ENCODE measurements around the gene PRR3. TPM values are rescaled to one million over a fixed set of nuclear protein-coding genes. Genes with fewer than 3 reads are reported as not detected.

PRR3 gene
- total RNA-seq, 1 experiment from 2014 or later: 13.1 TPM

DNA sequence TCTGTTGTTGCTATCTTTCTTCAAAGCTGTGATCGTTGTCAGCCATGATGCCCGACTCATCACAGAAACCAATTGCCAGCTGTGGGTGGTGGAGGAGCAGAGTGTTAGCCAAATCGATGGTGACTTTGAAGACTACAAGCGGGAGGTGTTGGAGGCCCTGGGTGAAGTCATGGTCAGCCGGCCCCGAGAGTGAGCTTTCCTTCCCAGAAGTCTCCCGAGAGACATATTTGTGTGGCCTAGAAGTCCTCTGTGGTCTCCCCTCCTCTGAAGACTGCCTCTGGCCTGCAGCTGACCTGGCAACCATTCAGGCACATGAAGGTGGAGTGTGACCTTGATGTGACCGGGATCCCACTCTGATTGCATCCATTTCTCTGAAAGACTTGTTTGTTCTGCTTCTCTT lies 33.4 kb downstream of the PRR3 start (continued):
- TF ChIP-seq, protein P1, sequence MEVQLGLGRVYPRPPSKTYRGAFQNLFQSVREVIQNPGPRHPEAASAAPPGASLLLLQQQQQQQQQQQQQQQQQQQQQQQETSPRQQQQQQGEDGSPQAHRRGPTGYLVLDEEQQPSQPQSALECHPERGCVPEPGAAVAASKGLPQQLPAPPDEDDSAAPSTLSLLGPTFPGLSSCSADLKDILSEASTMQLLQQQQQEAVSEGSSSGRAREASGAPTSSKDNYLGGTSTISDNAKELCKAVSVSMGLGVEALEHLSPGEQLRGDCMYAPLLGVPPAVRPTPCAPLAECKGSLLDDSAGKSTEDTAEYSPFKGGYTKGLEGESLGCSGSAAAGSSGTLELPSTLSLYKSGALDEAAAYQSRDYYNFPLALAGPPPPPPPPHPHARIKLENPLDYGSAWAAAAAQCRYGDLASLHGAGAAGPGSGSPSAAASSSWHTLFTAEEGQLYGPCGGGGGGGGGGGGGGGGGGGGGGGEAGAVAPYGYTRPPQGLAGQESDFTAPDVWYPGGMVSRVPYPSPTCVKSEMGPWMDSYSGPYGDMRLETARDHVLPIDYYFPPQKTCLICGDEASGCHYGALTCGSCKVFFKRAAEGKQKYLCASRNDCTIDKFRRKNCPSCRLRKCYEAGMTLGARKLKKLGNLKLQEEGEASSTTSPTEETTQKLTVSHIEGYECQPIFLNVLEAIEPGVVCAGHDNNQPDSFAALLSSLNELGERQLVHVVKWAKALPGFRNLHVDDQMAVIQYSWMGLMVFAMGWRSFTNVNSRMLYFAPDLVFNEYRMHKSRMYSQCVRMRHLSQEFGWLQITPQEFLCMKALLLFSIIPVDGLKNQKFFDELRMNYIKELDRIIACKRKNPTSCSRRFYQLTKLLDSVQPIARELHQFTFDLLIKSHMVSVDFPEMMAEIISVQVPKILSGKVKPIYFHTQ (CRISPR knock-in tag; IDR thresholded peaks at IDR 0.05): no peak
- TF ChIP-seq ATF1 (CRISPR knock-in tag; IDR thresholded peaks at IDR 0.05) (no peak), ELF4 (CRISPR knock-in tag; IDR thresholded peaks at IDR 0.05; ENCODE audit: low read depth) (no peak), NR1H2 (CRISPR knock-in tag; IDR thresholded peaks at IDR 0.05) (no peak), NFE2L1 (CRISPR knock-in tag; IDR thresholded peaks at IDR 0.05) (no peak), ESRRA (CRISPR knock-in tag; IDR thresholded peaks at IDR 0.05; ENCODE audit: borderline replicate concordance) (no peak)
- TF ChIP-seq, protein P2, sequence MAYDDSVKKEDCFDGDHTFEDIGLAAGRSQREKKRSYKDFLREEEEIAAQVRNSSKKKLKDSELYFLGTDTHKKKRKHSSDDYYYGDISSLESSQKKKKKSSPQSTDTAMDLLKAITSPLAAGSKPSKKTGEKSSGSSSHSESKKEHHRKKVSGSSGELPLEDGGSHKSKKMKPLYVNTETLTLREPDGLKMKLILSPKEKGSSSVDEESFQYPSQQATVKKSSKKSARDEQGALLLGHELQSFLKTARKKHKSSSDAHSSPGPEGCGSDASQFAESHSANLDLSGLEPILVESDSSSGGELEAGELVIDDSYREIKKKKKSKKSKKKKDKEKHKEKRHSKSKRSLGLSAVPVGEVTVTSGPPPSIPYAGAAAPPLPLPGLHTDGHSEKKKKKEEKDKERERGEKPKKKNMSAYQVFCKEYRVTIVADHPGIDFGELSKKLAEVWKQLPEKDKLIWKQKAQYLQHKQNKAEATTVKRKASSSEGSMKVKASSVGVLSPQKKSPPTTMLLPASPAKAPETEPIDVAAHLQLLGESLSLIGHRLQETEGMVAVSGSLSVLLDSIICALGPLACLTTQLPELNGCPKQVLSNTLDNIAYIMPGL (CRISPR knock-in tag; IDR thresholded peaks at IDR 0.05): no peak
- TF ChIP-seq, protein P3, sequence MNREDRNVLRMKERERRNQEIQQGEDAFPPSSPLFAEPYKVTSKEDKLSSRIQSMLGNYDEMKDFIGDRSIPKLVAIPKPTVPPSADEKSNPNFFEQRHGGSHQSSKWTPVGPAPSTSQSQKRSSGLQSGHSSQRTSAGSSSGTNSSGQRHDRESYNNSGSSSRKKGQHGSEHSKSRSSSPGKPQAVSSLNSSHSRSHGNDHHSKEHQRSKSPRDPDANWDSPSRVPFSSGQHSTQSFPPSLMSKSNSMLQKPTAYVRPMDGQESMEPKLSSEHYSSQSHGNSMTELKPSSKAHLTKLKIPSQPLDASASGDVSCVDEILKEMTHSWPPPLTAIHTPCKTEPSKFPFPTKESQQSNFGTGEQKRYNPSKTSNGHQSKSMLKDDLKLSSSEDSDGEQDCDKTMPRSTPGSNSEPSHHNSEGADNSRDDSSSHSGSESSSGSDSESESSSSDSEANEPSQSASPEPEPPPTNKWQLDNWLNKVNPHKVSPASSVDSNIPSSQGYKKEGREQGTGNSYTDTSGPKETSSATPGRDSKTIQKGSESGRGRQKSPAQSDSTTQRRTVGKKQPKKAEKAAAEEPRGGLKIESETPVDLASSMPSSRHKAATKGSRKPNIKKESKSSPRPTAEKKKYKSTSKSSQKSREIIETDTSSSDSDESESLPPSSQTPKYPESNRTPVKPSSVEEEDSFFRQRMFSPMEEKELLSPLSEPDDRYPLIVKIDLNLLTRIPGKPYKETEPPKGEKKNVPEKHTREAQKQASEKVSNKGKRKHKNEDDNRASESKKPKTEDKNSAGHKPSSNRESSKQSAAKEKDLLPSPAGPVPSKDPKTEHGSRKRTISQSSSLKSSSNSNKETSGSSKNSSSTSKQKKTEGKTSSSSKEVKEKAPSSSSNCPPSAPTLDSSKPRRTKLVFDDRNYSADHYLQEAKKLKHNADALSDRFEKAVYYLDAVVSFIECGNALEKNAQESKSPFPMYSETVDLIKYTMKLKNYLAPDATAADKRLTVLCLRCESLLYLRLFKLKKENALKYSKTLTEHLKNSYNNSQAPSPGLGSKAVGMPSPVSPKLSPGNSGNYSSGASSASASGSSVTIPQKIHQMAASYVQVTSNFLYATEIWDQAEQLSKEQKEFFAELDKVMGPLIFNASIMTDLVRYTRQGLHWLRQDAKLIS (CRISPR knock-in tag; IDR thresholded peaks at IDR 0.05; ENCODE audit: borderline replicate concordance): no peak

DNA sequence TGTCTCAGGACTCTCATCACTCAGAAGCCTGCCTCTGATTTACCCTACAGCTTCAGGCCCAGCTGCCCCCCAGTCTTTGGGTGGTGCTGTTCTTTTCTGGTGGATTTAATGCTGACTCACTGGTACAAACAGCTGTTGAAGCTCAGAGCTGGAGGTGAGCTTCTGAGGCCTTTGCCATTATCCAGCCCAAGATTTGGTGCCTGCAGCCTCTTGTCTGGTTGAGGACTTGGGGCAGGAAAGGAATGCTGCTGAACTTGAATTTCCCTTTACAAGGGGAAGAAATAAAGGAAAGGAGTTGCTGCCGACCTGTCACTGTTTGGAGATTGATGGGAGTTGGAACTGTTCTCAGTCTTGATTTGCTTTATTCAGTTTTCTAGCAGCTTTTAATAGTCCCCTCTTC lies 33.9 kb downstream of the PRR3 start:
- no peaks in the 10 kb centered on the region for H3K27me3 Mint-ChIP-seq (ENCODE audit: low read depth)
- ChIA-PET CTCF (interaction anchor here (0.9 to 1.3 kb wide), 3 partner anchors 46 to 109 kb away, joined by 3 to 5 read pairs (median 4); no protein-coding TSS in a partner anchor), POLR2A (no interaction called here)
- DNase-seq (ENCODE audit: low spot score) (no peak), ATAC-seq (no peak)
- no peaks in the 10 kb centered on the region for H3K4me1 Mint-ChIP-seq
- no peaks in the 10 kb centered on the region for H3K9me3 Mint-ChIP-seq
- H3K4me3 Mint-ChIP-seq: no peak overlapping the region
- TF ChIP-seq CBFB (CRISPR knock-in tag; IDR thresholded peaks at IDR 0.05; ENCODE audit: low read depth) (no peak), JUN (CRISPR knock-in tag; IDR thresholded peaks at IDR 0.05) (no peak)
- TF ChIP-seq, protein P4, sequence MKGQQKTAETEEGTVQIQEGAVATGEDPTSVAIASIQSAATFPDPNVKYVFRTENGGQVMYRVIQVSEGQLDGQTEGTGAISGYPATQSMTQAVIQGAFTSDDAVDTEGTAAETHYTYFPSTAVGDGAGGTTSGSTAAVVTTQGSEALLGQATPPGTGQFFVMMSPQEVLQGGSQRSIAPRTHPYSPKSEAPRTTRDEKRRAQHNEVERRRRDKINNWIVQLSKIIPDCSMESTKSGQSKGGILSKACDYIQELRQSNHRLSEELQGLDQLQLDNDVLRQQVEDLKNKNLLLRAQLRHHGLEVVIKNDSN (CRISPR knock-in tag; IDR thresholded peaks at IDR 0.05): no peak
- TF ChIP-seq, protein P5, sequence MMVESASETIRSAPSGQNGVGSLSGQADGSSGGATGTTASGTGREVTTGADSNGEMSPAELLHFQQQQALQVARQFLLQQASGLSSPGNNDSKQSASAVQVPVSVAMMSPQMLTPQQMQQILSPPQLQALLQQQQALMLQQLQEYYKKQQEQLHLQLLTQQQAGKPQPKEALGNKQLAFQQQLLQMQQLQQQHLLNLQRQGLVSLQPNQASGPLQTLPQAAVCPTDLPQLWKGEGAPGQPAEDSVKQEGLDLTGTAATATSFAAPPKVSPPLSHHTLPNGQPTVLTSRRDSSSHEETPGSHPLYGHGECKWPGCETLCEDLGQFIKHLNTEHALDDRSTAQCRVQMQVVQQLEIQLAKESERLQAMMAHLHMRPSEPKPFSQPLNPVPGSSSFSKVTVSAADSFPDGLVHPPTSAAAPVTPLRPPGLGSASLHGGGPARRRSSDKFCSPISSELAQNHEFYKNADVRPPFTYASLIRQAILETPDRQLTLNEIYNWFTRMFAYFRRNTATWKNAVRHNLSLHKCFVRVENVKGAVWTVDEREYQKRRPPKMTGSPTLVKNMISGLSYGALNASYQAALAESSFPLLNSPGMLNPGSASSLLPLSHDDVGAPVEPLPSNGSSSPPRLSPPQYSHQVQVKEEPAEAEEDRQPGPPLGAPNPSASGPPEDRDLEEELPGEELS (CRISPR knock-in tag; IDR thresholded peaks at IDR 0.05): no peak
- no peak overlapping the region for H3K27ac Mint-ChIP-seq
- H3K36me3 Mint-ChIP-seq: peaks cover 69% of the 10 kb centered on the region
